GM12873 (cell line): ENCODE data around the gene BBC3.

Experiments
- TF ChIP-seq, protein P1 (sequence below): IDR thresholded peaks from 2 replicates; pipeline ENCODE4 v1.5.1; 2012; ENCODE audit warnings: low read depth, mild to moderate bottlenecking, moderate library complexity, low read length, control low read depth; ENCODE audit not compliant: insufficient read depth; ENCODE audit errors: missing control alignments

BBC3 gene

DNA sequence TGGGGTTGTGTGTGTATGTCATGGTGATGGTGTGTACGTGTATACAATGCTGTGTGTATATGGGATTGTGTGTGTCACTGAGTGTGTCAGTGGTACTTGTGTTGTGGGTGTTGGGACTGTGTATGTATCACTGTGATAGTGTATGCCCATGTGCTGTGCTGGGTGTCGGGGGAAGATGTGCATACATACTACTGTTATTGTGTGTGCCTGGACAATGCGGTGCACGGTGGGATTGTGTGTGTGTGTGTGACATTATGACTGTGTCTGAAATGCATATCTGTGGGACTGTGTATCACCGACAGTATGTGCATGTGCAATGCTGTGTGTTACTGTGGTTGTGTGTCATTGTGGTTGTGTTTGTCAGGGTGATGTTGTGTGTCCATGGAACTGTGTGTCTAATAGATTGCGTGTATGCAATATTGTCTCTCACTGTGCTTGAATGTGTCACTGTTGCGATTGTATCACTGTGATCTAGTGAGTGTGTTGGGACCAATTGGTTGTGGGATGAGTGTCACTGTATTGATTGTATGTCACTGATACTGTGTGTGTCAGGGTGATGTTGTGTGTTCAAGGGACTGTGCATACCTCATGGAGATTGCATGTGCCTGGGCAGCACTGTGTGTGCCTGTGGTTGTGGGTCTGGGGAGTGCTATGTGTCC is 11.0 kb upstream of the BBC3 start:
- TF ChIP-seq, protein P1, sequence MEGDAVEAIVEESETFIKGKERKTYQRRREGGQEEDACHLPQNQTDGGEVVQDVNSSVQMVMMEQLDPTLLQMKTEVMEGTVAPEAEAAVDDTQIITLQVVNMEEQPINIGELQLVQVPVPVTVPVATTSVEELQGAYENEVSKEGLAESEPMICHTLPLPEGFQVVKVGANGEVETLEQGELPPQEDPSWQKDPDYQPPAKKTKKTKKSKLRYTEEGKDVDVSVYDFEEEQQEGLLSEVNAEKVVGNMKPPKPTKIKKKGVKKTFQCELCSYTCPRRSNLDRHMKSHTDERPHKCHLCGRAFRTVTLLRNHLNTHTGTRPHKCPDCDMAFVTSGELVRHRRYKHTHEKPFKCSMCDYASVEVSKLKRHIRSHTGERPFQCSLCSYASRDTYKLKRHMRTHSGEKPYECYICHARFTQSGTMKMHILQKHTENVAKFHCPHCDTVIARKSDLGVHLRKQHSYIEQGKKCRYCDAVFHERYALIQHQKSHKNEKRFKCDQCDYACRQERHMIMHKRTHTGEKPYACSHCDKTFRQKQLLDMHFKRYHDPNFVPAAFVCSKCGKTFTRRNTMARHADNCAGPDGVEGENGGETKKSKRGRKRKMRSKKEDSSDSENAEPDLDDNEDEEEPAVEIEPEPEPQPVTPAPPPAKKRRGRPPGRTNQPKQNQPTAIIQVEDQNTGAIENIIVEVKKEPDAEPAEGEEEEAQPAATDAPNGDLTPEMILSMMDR: no peak

DNA sequence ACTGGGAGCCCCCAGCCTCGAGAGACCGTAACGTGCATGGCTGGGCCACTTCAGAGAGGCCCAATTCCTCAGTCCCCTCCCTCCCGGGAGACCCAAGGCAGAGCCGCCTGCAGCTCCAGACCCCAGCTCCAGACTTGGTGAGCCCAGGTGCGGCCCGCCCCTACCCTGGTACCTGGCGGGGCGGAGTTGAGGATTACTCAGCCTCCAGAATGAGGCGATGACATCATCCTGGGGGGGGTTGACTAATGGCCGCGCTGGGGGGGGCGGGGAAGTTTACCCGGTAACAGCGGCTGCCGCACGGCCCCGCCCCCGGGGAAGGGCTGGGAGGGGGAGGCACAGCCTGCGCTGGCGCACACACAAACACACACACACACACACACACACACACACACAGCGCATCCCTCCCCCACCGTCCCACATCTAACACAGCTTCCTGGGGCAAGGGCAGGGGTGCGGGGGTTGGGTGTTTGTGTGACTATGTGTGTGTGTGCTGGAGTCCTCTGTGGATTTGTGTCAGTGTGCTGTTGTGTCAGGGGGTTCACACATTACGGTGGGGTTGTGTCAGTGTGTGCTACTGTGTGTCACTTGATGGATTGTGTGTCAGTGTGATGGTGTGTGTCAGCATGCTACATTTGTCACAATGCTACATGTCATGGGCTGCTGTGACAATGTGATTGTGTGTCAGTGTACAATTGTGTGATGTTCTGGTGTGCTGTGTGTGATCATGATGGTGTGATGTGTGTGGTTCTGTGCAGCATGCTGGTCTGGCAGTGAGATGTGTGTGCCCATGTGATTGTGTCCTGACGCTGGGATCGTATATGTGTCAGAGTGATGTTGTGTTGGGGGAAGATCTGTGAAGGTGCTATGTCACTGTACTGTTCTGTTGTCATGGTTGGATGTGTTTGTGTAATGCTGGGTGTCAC is 10.3 kb upstream of the BBC3 start:
- TF ChIP-seq, protein P1: no peak

DNA sequence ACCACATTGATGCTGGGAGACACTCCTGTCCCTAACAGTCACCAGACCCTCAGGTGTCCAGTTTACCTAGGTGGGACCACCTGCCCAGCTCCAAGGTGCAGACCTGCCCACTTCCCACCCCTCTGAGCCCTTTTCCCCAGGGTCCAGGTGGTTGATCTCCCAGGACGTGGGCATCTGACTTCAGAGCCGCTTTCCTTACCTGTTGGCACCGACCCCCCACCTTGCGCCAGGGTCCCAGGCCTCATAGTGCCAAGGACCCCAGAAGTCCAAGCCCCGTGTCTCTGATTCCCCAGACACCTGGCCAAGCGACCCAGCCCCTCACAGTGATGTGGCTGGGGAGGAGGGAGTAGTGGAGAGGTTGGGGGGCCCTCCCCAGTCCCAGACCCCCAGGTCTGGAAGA is 9.6 kb upstream of the BBC3 start:
- TF ChIP-seq, protein P1: no peak

DNA sequence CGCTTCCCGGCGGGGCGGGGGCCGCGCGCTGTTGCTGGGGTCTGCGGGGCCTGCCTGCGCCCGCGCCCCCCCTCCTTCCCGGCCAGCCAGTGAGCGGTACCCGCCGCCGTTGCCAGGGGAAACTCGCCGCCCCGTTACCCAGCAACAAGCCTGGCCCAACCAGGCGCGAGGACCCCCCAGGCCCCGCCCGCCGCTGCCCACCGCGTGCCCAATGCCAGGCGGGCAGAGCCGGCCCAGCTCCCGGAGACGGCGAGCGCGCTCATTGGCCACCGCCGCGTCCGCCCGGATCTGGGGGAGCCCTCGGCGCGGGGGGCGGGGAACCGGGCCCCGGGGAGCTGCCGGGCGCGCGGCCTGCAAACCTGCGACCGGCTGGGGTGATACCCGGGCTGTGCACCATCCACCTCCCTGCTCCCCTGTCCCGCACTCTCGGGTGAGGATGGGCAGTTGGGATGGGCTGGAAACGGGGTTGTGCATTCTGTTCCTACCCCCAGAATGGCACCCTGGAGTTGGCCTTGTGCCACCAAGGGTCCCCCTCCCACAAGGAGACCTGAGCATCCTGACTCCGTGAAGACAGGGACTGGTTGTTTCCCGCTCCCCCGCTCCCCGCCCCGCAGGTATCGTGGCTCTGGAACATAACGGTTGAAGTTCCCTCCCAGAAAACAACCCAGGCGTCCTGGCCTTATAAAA is 8.8 kb upstream of the BBC3 start:
- TF ChIP-seq, protein P1: no peak

DNA sequence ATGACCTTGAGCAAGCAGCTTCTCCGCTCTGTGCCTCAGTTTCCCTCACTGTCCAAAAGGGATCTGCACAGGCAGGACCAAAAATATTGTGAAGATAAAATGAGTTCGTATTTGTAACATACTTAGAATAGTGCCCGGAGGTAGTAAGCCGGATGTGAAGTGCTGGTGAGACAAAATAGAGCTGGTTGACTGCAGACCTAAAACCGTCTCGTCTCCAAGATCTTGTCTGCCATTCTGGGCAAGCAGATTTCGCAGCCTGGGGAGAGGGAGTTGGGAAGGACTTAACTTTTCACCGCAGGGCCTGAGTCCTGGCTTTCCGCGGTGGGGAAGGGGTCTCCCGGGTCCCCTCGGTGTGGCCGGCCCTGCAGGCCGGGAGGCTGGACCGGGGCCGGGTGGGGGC is 8.2 kb upstream of the BBC3 start:
- TF ChIP-seq, protein P1: no peak

DNA sequence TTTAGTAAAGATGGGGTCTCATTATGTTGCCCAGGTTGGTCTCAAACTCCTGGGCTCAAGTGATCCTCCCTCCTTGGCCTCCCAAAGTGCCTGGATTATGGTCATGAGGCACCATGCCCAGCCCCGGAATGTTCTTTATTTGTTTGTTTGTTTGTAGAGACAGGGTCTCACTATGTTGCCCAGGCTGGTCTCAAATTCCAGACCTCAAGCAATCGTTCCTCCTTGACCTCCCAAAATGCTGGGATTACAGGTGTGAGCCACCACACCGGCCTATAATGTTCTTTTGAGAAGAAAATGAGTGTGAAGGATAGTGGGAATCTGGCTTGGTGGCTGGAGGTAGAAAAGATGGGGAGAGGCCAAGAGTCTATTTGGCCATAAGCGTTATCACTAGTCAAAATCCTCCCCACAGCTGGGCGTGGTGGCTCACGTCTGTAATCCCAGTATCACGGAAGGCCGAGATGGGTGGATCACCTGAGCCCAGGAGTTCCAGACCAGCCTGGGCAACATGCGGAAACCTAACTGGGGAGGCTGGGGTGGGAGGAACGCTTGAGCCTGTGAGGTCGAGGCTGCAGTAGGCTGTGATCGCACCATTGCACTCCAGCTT is 5.2 kb upstream of the BBC3 start:
- TF ChIP-seq, protein P1: no peak
